H9 (cell line): ENCODE data around the gene VCPKMT. TPM values are rescaled to one million over a fixed set of nuclear protein-coding genes. Genes with fewer than 3 reads are reported as not detected.

Source experiments
- DNase-seq: peaks from one replicate; pipeline ENCODE4 v3.0.0-alpha.2; 2017
- H2AFZ ChIP-seq: one replicate; pipeline ENCODE4 v1.6.1; 2013; ENCODE audit warnings: mild to moderate bottlenecking, low read length, control low read depth, moderate library complexity
- H2AK5ac ChIP-seq: 2 replicates; pipeline ENCODE4 v1.6.1; 2013; ENCODE audit warnings: low read length, control low read depth, mixed read lengths; ENCODE audit not compliant: insufficient read length
- H2BK120ac ChIP-seq: one replicate; pipeline ENCODE4 v1.6.1; 2013; ENCODE audit warnings: low read depth, mild to moderate bottlenecking, low read length, control low read depth, inconsistent platforms; ENCODE audit not compliant: poor library complexity, severe bottlenecking
- H2BK12ac ChIP-seq: 2 replicates; pipeline ENCODE4 v1.6.1; 2013; ENCODE audit warnings: low read length, control low read depth, mixed read lengths, low read depth; ENCODE audit not compliant: insufficient read length
- H2BK15ac ChIP-seq: 2 replicates; pipeline ENCODE4 v1.6.1; 2013; ENCODE audit warnings: low read depth, low read length, control low read depth
- H2BK20ac ChIP-seq: one replicate; pipeline ENCODE4 v1.6.1; 2013; ENCODE audit warnings: low read depth, mild to moderate bottlenecking, low read length, control low read depth, inconsistent platforms; ENCODE audit not compliant: poor library complexity, severe bottlenecking
- H2BK5ac ChIP-seq: 2 replicates; pipeline ENCODE4 v1.6.1; 2013; ENCODE audit warnings: low read length, control low read depth, mixed read lengths; ENCODE audit not compliant: insufficient read length
- H3K14ac ChIP-seq: 2 replicates; pipeline ENCODE4 v1.6.1; 2013; ENCODE audit warnings: low read length, control low read depth; ENCODE audit not compliant: insufficient read depth
- H3K18ac ChIP-seq: 2 replicates; pipeline ENCODE4 v1.6.1; 2013; ENCODE audit warnings: low read depth, mild to moderate bottlenecking, mixed read lengths, low read length, control low read depth; ENCODE audit not compliant: insufficient read length
- H3K23ac ChIP-seq: 2 replicates; pipeline ENCODE4 v1.6.1; 2013; ENCODE audit warnings: low read length, control low read depth, mixed read lengths, low read depth; ENCODE audit not compliant: insufficient read length
- H3K23me2 ChIP-seq: 2 replicates; pipeline ENCODE4 v1.6.1; 2013; ENCODE audit warnings: low read depth, mild to moderate bottlenecking, mixed read lengths, low read length, control low read depth; ENCODE audit not compliant: insufficient read length, poor library complexity, severe bottlenecking
- H3K27ac ChIP-seq: 2 replicates; pipeline ENCODE4 v1.5.1; 2013; ENCODE audit warnings: low read length, control low read depth, mixed read lengths, low read depth; ENCODE audit not compliant: insufficient read length
- H3K27me3 ChIP-seq: 2 replicates; pipeline ENCODE4 v1.6.1; 2013; ENCODE audit warnings: low read length, control low read depth, inconsistent platforms; ENCODE audit not compliant: insufficient read depth
- H3K4ac ChIP-seq: 2 replicates; pipeline ENCODE4 v1.6.1; 2013; ENCODE audit warnings: low read depth, mild to moderate bottlenecking, control low read depth, inconsistent platforms, low read length, moderate library complexity
- H3K4me1 ChIP-seq: 2 replicates; pipeline ENCODE4 v1.6.1; 2013; ENCODE audit warnings: low read length, control low read depth, inconsistent platforms; ENCODE audit not compliant: insufficient read depth
- H3K4me2 ChIP-seq: 2 replicates; pipeline ENCODE4 v1.6.1; 2013; ENCODE audit warnings: low read length, control low read depth, mixed read lengths; ENCODE audit not compliant: insufficient read length, insufficient read depth
- H3K56ac ChIP-seq: 2 replicates; pipeline ENCODE4 v1.6.1; 2013; ENCODE audit warnings: low read depth, mild to moderate bottlenecking, mixed read lengths, low read length, control low read depth; ENCODE audit not compliant: insufficient read length
- H3K79me1 ChIP-seq: 2 replicates; pipeline ENCODE4 v1.6.1; 2013; ENCODE audit warnings: low read depth, mild to moderate bottlenecking, moderate library complexity, low read length, control low read depth, inconsistent platforms; ENCODE audit not compliant: insufficient read depth, poor library complexity, severe bottlenecking
- H3K79me2 ChIP-seq: 2 replicates; pipeline ENCODE4 v1.6.1; 2013; ENCODE audit warnings: low read length, control low read depth, inconsistent platforms; ENCODE audit not compliant: insufficient read depth
- H3K9ac ChIP-seq: 2 replicates; pipeline ENCODE4 v1.6.1; 2013; ENCODE audit warnings: low read length, control low read depth, mixed read lengths; ENCODE audit not compliant: insufficient read length; ENCODE audit errors: extremely low read depth
- H3K9me3 ChIP-seq: one replicate; pipeline ENCODE4 v1.6.1; 2013; ENCODE audit warnings: low read depth, low read length, inconsistent platforms; ENCODE audit not compliant: control insufficient read depth
- H3T11ph ChIP-seq: one replicate; pipeline ENCODE4 v1.6.1; 2013; ENCODE audit warnings: mild to moderate bottlenecking, low read length, control low read depth, inconsistent platforms
- H4K20me1 ChIP-seq: one replicate; pipeline ENCODE4 v1.6.1; 2013; ENCODE audit not compliant: control insufficient read depth, insufficient read length, insufficient read depth
- H4K5ac ChIP-seq: 2 replicates; pipeline ENCODE4 v1.6.1; 2013; ENCODE audit warnings: low read depth, mild to moderate bottlenecking, mixed read lengths, low read length, control low read depth; ENCODE audit not compliant: insufficient read length
- H4K8ac ChIP-seq: replicated peaks from 2 replicates; pipeline ENCODE4 v1.6.1; 2013; ENCODE audit warnings: low read length, control low read depth, mixed read lengths, low read depth; ENCODE audit not compliant: insufficient read length
- H4K91ac ChIP-seq: 2 replicates; pipeline ENCODE4 v1.6.1; 2013; ENCODE audit warnings: low read depth, mild to moderate bottlenecking, moderate library complexity, mixed read lengths, low read length, control low read depth; ENCODE audit not compliant: insufficient read length
- H3K27ac Mint-ChIP-seq, 3 experiments: 2 replicates in 2 of 3; 3 replicates in 1 of 3; pipeline ENCODE4 v1.8.0; 2020 to 2021; ENCODE audit warnings: mixed read lengths in 3 of 3, mild to moderate bottlenecking in 1 of 3, moderate library complexity in 1 of 3
- H3K27me3 Mint-ChIP-seq: 2 replicates; pipeline ENCODE4 v1.8.0; 2021; ENCODE audit warnings: low read depth, mild to moderate bottlenecking, moderate library complexity, mixed read lengths
- H3K36me3 Mint-ChIP-seq, 3 experiments: 2 replicates in 2 of 3; 3 replicates in 1 of 3; pipeline ENCODE4 v1.8.0; 2020 to 2021; ENCODE audit warnings: low read depth in 3 of 3, mixed read lengths in 3 of 3; ENCODE audit not compliant: insufficient read depth in 1 of 3
- H3K4me1 Mint-ChIP-seq, 2 experiments: 2 replicates each; pipeline ENCODE4 v1.8.0; 2020; ENCODE audit warnings: mixed read lengths in 2 of 2
- H3K4me3 Mint-ChIP-seq, 2 experiments: 2 replicates in 1 of 2; 3 replicates in 1 of 2; pipeline ENCODE4 v1.8.0; 2020 to 2021; ENCODE audit warnings: mild to moderate bottlenecking in 2 of 2, mixed read lengths in 2 of 2, moderate library complexity in 1 of 2
- H3K9me3 Mint-ChIP-seq, 2 experiments: 2 replicates in 1 of 2; 3 replicates in 1 of 2; pipeline ENCODE4 v1.8.0; 2020; ENCODE audit warnings: mild to moderate bottlenecking in 2 of 2, mixed read lengths in 2 of 2, moderate library complexity in 1 of 2
- CTCF ChIP-seq: fragments of 200-600 bp; sonication (generic); conservative IDR thresholded peaks from 3 replicates; pipeline ENCODE4 v1.8.0; 2021; ENCODE audit warnings: antibody characterized with exemption, mild to moderate bottlenecking
- WGBS: extraction: QIAGEN DNeasy Blood & Tissue Kit; methylation state at CpG from one replicate; pipeline ENCODE4 v1.1.7; 2013; ENCODE audit warnings: missing lambda C conversion rate, low lambda C conversion rate, mixed read lengths; ENCODE audit not compliant: insufficient read length; ENCODE audit errors: extremely low coverage; 5-methylcytosine and 5-hydroxymethylcytosine counted together
- long read RNA-seq: library from polyadenylated mRNA; unstranded; transcript quantifications from one replicate; pipeline ENCODE4 v2.0.0, GENCODE V29; 2020
- total RNA-seq: library from RNA; stranded (reverse); gene quantifications from 2 replicates; pipeline ENCODE4 v1.2.1, GENCODE V29; 2021

The VCPKMT gene
- total RNA-seq, result 13.5 and 13.7 TPM in 2 replicates
- long read RNA-seq, transcript VCPKMT-201 (5 exons, 795 nt), result minor isoform, 16 of 107 reads
- long read RNA-seq, transcript VCPKMT-202 (6 exons, 1,761 nt), result major isoform, 36 of 107 reads
- long read RNA-seq, transcript VCPKMT-204 (6 exons, 1,793 nt), result minor isoform, 12 of 107 reads
- long read RNA-seq, partial matches to known transcripts, result 5 of 107 reads
- long read RNA-seq, other reads (novel, unspliced or antisense), result 38 of 107 reads

GRCh38 chr14:50116181-50116956, at the start of gene VCPKMT:
VCPKMT (minus strand) TSS chr14:50116572; CDS start chr14:50116552, 20 bp downstream.
- peaks cover 5% of the 10 kb centered on the region; the same call in 1 of the 2 replicates for H3K79me2 ChIP-seq
- H3K56ac ChIP-seq, result no peak within 1 kb of the TSS
- H3T11ph ChIP-seq, result no peak within 1 kb of the TSS
- H4K20me1 ChIP-seq, result no peaks in the 10 kb centered on the region
- no peaks in the 10 kb centered on the region for H3K79me1 ChIP-seq
- peaks cover 3% of the 10 kb centered on the region for H3K23me2 ChIP-seq
- H2AK5ac ChIP-seq, result no peak within 1 kb of the TSS
- Mint-ChIP-seq H3K9me3 (no peaks in the 10 kb centered on the region), H3K36me3 (peaks cover 16 to 47% (median 47%) of the 10 kb centered on the region in 3 experiments; a peak in 6 of 7 replicates), H3K4me1 (peaks cover 9 to 16% of the 10 kb centered on the region in 2 experiments), H3K27ac (peak within 1 kb of the TSS; percentile 95 to 99 (median 99)), H3K4me3 (peak within 1 kb of the TSS; percentile 96 to 98), H3K27me3 (no peaks in the 10 kb centered on the region)
- H2BK15ac ChIP-seq, result 0 out of 2 replicates have a peak within 1 kb of the TSS, but pooled peaks have one; percentile 60
- H4K8ac ChIP-seq, result peak within 1 kb of the TSS; percentile 99
- H2AFZ ChIP-seq, result peak within 1 kb of the TSS; percentile 49
- H2BK20ac ChIP-seq, result no peak within 1 kb of the TSS
- H3K18ac ChIP-seq, result peak within 1 kb of the TSS; percentile 99
- peak; percentile 90 for DNase-seq
- no peaks in the 10 kb centered on the region for H3K9me3 ChIP-seq
- H3K4me2 ChIP-seq, result peak within 1 kb of the TSS; percentile 89
- H4K5ac ChIP-seq, result peak within 1 kb of the TSS; percentile 99
- H2BK12ac ChIP-seq, result no peak within 1 kb of the TSS
- peak within 1 kb of the TSS; percentile 67 for H4K91ac ChIP-seq
- peak within 1 kb of the TSS; percentile 85 for H2BK120ac ChIP-seq
- H3K23ac ChIP-seq, result no peak within 1 kb of the TSS
- peak within 1 kb of the TSS; percentile 100 for H3K9ac ChIP-seq
- no peak for TF ChIP-seq CTCF
- peak within 1 kb of the TSS; percentile 68 for H3K27ac ChIP-seq
- peak within 1 kb of the TSS; percentile 96 for H3K14ac ChIP-seq
- H3K27me3 ChIP-seq, result no peaks in the 10 kb centered on the region
- WGBS, result no CpG with 5 or more reads among the region's 63 CpGs
- no peaks in the 10 kb centered on the region for H3K4me1 ChIP-seq
- H2BK5ac ChIP-seq, result peak within 1 kb of the TSS; percentile 85
- H3K4ac ChIP-seq, result peak within 1 kb of the TSS; percentile 54; the same call in 1 of the 2 replicates
